C4-2B (cell line): ENCODE measurements around the gene NPLOC4.

Experiments used
- H3K27ac ChIP-seq: fragments of 450-650 bp; 2 replicates; pipeline ENCODE4 v1.5.1; 2017
- CTCF ChIP-seq: fragments of 450-650 bp; conservative IDR thresholded peaks from 2 replicates; pipeline ENCODE4 v1.5.1; 2017; ENCODE audit warnings: mild to moderate bottlenecking
- ZFX ChIP-seq: fragments of 450-650 bp; IDR thresholded peaks from 2 replicates; pipeline ENCODE4 v1.6.1; 2017

Gene NPLOC4

GRCh38 chr17:81523402-81524038, 113.4 kb downstream of the NPLOC4 start:
- TF ChIP-seq ZFX, result no peak
- TF ChIP-seq CTCF, result no peak
- H3K27ac ChIP-seq, result no peak overlapping the region

- TF ChIP-seq ZFX (no peak), CTCF (no peak)
- H3K27ac ChIP-seq, result no peak overlapping the region
Measured at GRCh38 chr17:81522491-81523401, 114.2 kb downstream of the NPLOC4 start.

- peak overlapping the region; percentile 88 for H3K27ac ChIP-seq
- no peak for TF ChIP-seq CTCF
Measured at GRCh38 chr17:81520021-81520901, 116.7 kb downstream of the NPLOC4 start.

- TF ChIP-seq ZFX (peak; percentile 91), CTCF (peak; percentile 90)
- H3K27ac ChIP-seq, result peak overlapping the region; percentile 88
Measured at GRCh38 chr17:81519284-81520020, 117.5 kb downstream of the NPLOC4 start.

GRCh38 chr17:81518785-81519283, 118.1 kb downstream of the NPLOC4 start:
- H3K27ac ChIP-seq, result peak overlapping the region; percentile 88
- no peak for TF ChIP-seq CTCF
- TF ChIP-seq ZFX, result no peak

- peak overlapping the region; percentile 88 for H3K27ac ChIP-seq
- TF ChIP-seq ZFX (no peak), CTCF (no peak)
Measured at GRCh38 chr17:81518113-81518784, 118.7 kb downstream of the NPLOC4 start.
